ENCODE measurements around the gene TMTC2.
"Not testable (repeated sequence)": the region's sequence is repeated elsewhere in the genome, so short reads cannot be mapped to it uniquely, and the experiment has no call there.

DNA sequence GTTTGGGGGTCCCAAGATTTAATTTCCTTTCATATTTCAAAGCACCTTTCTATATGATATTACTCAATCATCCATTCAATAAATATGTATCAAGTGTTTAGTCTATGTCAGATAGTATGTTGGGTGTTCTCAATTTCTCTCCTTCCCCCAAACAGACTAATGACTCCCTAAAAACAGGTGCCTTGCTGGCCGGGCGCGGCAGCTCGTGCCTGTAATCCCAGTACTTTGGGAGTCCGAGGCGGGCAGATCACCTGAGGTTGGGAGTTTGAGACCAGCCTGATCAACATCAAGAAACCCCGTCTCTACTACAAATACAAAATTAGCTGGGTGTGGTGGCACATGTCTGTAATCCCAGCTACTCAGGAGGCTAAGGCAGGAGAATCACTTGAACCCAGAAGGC lies 78.5 kb downstream of the TMTC2 start:
- TF ChIP-seq, protein P1, sequence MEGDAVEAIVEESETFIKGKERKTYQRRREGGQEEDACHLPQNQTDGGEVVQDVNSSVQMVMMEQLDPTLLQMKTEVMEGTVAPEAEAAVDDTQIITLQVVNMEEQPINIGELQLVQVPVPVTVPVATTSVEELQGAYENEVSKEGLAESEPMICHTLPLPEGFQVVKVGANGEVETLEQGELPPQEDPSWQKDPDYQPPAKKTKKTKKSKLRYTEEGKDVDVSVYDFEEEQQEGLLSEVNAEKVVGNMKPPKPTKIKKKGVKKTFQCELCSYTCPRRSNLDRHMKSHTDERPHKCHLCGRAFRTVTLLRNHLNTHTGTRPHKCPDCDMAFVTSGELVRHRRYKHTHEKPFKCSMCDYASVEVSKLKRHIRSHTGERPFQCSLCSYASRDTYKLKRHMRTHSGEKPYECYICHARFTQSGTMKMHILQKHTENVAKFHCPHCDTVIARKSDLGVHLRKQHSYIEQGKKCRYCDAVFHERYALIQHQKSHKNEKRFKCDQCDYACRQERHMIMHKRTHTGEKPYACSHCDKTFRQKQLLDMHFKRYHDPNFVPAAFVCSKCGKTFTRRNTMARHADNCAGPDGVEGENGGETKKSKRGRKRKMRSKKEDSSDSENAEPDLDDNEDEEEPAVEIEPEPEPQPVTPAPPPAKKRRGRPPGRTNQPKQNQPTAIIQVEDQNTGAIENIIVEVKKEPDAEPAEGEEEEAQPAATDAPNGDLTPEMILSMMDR (IDR thresholded peaks at IDR 0.05): not testable (repeated sequence)
- not testable (repeated sequence) for TF ChIP-seq POLR2A (IDR thresholded peaks at IDR 0.05)

All from adrenal gland (tissue), 5 donors.